H1 (cell line): Measurements from ENCODE around the gene PPARD. TPM values are rescaled to one million over a fixed set of nuclear protein-coding genes. Genes with fewer than 3 reads are reported as not detected.

Experiments
- CBX8 ChIP-seq: fragments of 300-800, 300-1000 bp; sonication (generic); IDR thresholded peaks from 2 replicates; pipeline ENCODE4 v1.7.1; 2016; ENCODE audit warnings: low read depth, low read length, borderline replicate concordance
- polyA plus RNA-seq, 7 experiments: library from polyadenylated mRNA; depleted of rRNA in 3 of 7; stranded (reverse) in 5 of 7; unstranded in 2 of 7; fragments of >200 nt in 5 of 7; fragments of 200-250 nt in 2 of 7; gene quantifications; 1 replicate in 5 of 7; 2 replicates in 1 of 7; 4 replicates in 1 of 7; pipeline versions ENCODE4 v1.2.1 to v1.2.3, GENCODE V29; 2011 to 2013; ENCODE audit warnings: missing spikeins in 2 of 7, mixed read lengths in 2 of 7
- total RNA-seq: library from RNA; stranded (reverse); fragmentation: NEBNext Ultra II Directional; extraction: Animal tissue kit (Norgen Biotek cat#: 25700); gene quantifications from 2 replicates; pipeline ENCODE4 v1.2.1, GENCODE V29; 2021
- TF ChIP-seq, protein P1 (sequence below): IDR thresholded peaks from 2 replicates; pipeline ENCODE4 v1.6.1; 2012; ENCODE audit warnings: low read length, inconsistent platforms

Gene PPARD
- total and polyA plus RNA-seq, 2 of the 8 experiments (the other 6 are each of a cell fraction or from before 2014, with no cell fraction given), result 14.6 to 14.9 TPM

GRCh38 chr6:35411066-35411465 is 68.7 kb downstream of the PPARD start (continued):
- TF ChIP-seq, protein P1, sequence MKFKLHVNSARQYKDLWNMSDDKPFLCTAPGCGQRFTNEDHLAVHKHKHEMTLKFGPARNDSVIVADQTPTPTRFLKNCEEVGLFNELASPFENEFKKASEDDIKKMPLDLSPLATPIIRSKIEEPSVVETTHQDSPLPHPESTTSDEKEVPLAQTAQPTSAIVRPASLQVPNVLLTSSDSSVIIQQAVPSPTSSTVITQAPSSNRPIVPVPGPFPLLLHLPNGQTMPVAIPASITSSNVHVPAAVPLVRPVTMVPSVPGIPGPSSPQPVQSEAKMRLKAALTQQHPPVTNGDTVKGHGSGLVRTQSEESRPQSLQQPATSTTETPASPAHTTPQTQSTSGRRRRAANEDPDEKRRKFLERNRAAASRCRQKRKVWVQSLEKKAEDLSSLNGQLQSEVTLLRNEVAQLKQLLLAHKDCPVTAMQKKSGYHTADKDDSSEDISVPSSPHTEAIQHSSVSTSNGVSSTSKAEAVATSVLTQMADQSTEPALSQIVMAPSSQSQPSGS, result no peak
- no peak for TF ChIP-seq CBX8
